ENCODE data around the gene TTLL9.

The TTLL9 gene

GRCh38 chr20:31869942-31870725, at the start of gene TTLL9, which contains the start of gene DUSP15:
TTLL9 (plus strand) TSS chr20:31870634; CDS start chr20:31871127, 493 bp downstream.
DUSP15 (minus strand) TSS chr20:31870527; CDS start chr20:31870337, 190 bp downstream.
- in situ Hi-C loops (cut with MboI; ENCODE audit: low sequenced_read_pairs), result no loop called here

- in situ Hi-C loops (cut with MboI; ENCODE audit: low sequenced_read_pairs), result loop anchor here (10.0 kb wide), 1 partner anchor 263 kb away; no protein-coding TSS in a partner anchor
These were observed 49.0 kb upstream of the TTLL9 start for GRCh38 chr20:31821427-31821826.

- in situ Hi-C loops (cut with MboI; ENCODE audit: low sequenced_read_pairs), result loop anchor here (10.0 kb wide), 1 partner anchor 262 kb away; no protein-coding TSS in a partner anchor
These were observed 47.8 kb upstream of the TTLL9 start for GRCh38 chr20:31822421-31823330.

GRCh38 chr20:31823360-31824124, 46.9 kb upstream of the TTLL9 start:
- in situ Hi-C loops (cut with MboI; ENCODE audit: low sequenced_read_pairs), result loop anchor here (10.0 kb wide), 1 partner anchor 261 kb away; no protein-coding TSS in a partner anchor

GRCh38 chr20:31824125-31824485, 46.3 kb upstream of the TTLL9 start:
- in situ Hi-C loops (cut with MboI; ENCODE audit: low sequenced_read_pairs), result loop anchor here (10.0 kb wide), 1 partner anchor 261 kb away; no protein-coding TSS in a partner anchor

GRCh38 chr20:31824554-31825313, 45.7 kb upstream of the TTLL9 start:
- in situ Hi-C loops (cut with MboI; ENCODE audit: low sequenced_read_pairs), result loop anchor here (10.0 kb wide), 1 partner anchor 260 kb away; no protein-coding TSS in a partner anchor

- in situ Hi-C loops (cut with MboI; ENCODE audit: low sequenced_read_pairs), result loop anchor here (10.0 kb wide), 1 partner anchor 259 kb away; no protein-coding TSS in a partner anchor
These were observed 44.4 kb upstream of the TTLL9 start for GRCh38 chr20:31826074-31826473.

GRCh38 chr20:31827059-31827458, 43.4 kb upstream of the TTLL9 start:
- in situ Hi-C loops (cut with MboI; ENCODE audit: low sequenced_read_pairs), result loop anchor here (10.0 kb wide), 1 partner anchor 258 kb away; no protein-coding TSS in a partner anchor

- in situ Hi-C loops (cut with MboI; ENCODE audit: low sequenced_read_pairs), result loop anchor here (10.0 kb wide), 1 partner anchor 257 kb away; no protein-coding TSS in a partner anchor
These were observed 42.4 kb upstream of the TTLL9 start for GRCh38 chr20:31828016-31828415.

GRCh38 chr20:31829731-31830130, 40.7 kb upstream of the TTLL9 start:
- in situ Hi-C loops (cut with MboI; ENCODE audit: low sequenced_read_pairs), result loop anchor here (10.0 kb wide), 1 partner anchor 255 kb away; no protein-coding TSS in a partner anchor

GRCh38 chr20:31830406-31830981, 39.9 kb upstream of the TTLL9 start:
- in situ Hi-C loops (cut with MboI; ENCODE audit: low sequenced_read_pairs), result no loop called here

- in situ Hi-C loops (cut with MboI; ENCODE audit: low sequenced_read_pairs), result no loop called here
These were observed 39.2 kb upstream of the TTLL9 start for GRCh38 chr20:31831211-31831610.

GRCh38 chr20:31831771-31832306, 38.6 kb upstream of the TTLL9 start:
- in situ Hi-C loops (cut with MboI; ENCODE audit: low sequenced_read_pairs), result no loop called here

GRCh38 chr20:31833130-31833930, 37.1 kb upstream of the TTLL9 start:
- in situ Hi-C loops (cut with MboI; ENCODE audit: low sequenced_read_pairs), result no loop called here

GRCh38 chr20:31833931-31834521, 36.4 kb upstream of the TTLL9 start:
- in situ Hi-C loops (cut with MboI; ENCODE audit: low sequenced_read_pairs), result no loop called here

GRCh38 chr20:31835554-31835953, 34.9 kb upstream of the TTLL9 start:
- in situ Hi-C loops (cut with MboI; ENCODE audit: low sequenced_read_pairs), result no loop called here

- in situ Hi-C loops (cut with MboI; ENCODE audit: low sequenced_read_pairs), result no loop called here
These were observed 34.2 kb upstream of the TTLL9 start for GRCh38 chr20:31835977-31836852.

Data from HL-60/S4 treated with phorbol 12-myristate 13-acetate at 8.2 ng/mL for 4 days and 3 days (cell line).